SK-N-SH treated with all-trans-retinoic acid at 6 μM for 48 hours (cell line): Measurements from ENCODE around the gene CNDP1.
"Not testable (repeated sequence)": the region's sequence is repeated elsewhere in the genome, so short reads cannot be mapped to it uniquely, and the experiment has no call there.

ENCODE experiments used
- ATAC-seq: fragments of 200-7000 bp; cut with Tn5 transposase; 3 replicates; pipeline ENCODE4 v1.9.1; 2020; ENCODE audit warnings: mild to moderate bottlenecking, moderate library complexity
- ARNTL ChIP-seq: fragments of 450-650 bp; formaldehyde crosslinking; IDR thresholded peaks from 2 replicates; pipeline ENCODE4 v1.5.0; 2020; ENCODE audit warnings: low read depth, mild to moderate bottlenecking, moderate library complexity, borderline replicate concordance
- CSDC2 ChIP-seq: fragments of 250-450 bp; sonication (Bioruptor Pico); IDR thresholded peaks from 2 replicates; pipeline ENCODE4 v1.5.0; 2020; ENCODE audit warnings: mild to moderate bottlenecking, moderate library complexity
- ESRRG ChIP-seq: fragments of 250-450 bp; sonication (Bioruptor Pico); IDR thresholded peaks from 2 replicates; pipeline ENCODE4 v1.6.1; 2021; ENCODE audit warnings: mild to moderate bottlenecking
- GLIS3 ChIP-seq: fragments of 250-450 bp; sonication (Bioruptor Pico); IDR thresholded peaks from 2 replicates; pipeline ENCODE4 v1.5.0; 2020; ENCODE audit warnings: mild to moderate bottlenecking, moderate library complexity
- ISL1 ChIP-seq: fragments of 250-450 bp; sonication (Bioruptor Pico); IDR thresholded peaks from 2 replicates; pipeline ENCODE4 v2.1.2; 2022; ENCODE audit warnings: mild to moderate bottlenecking, moderate library complexity
- OSR1 ChIP-seq: fragments of 250-450 bp; sonication (Bioruptor Pico); IDR thresholded peaks from 2 replicates; pipeline ENCODE4 v1.8.0; 2022; ENCODE audit warnings: moderate library complexity, mild to moderate bottlenecking, inconsistent platforms
- PPARA ChIP-seq: fragments of 250-450 bp; sonication (Bioruptor Pico); IDR thresholded peaks from 2 replicates; pipeline ENCODE4 v1.5.0; 2020; ENCODE audit warnings: mild to moderate bottlenecking, borderline replicate concordance
- RARB ChIP-seq: fragments of 250-450 bp; sonication (Bioruptor Pico); IDR thresholded peaks from 2 replicates; pipeline ENCODE4 v1.8.0; 2021; ENCODE audit warnings: mild to moderate bottlenecking, moderate library complexity
- TCF4 ChIP-seq: fragments of 250-450 bp; sonication (Bioruptor Pico); IDR thresholded peaks from 2 replicates; pipeline ENCODE4 v1.8.0; 2021; ENCODE audit warnings: mild to moderate bottlenecking, moderate library complexity, borderline replicate concordance
- TOX ChIP-seq: fragments of 250-450 bp; sonication (Bioruptor Pico); IDR thresholded peaks from 2 replicates; pipeline ENCODE4 v1.8.0; 2021; ENCODE audit warnings: mild to moderate bottlenecking, moderate library complexity, borderline replicate concordance
- ZC3H10 ChIP-seq: fragments of 250-450 bp; sonication (Bioruptor Pico); IDR thresholded peaks from 2 replicates; pipeline ENCODE4 v1.5.1; 2021; ENCODE audit warnings: mild to moderate bottlenecking, moderate library complexity
- ZFP3 ChIP-seq: fragments of 250-450 bp; sonication (Bioruptor Pico); IDR thresholded peaks from 2 replicates; pipeline ENCODE4 v1.5.0; 2020; ENCODE audit warnings: mild to moderate bottlenecking, moderate library complexity
- ZNF565 ChIP-seq: fragments of 450-650 bp; formaldehyde crosslinking; conservative IDR thresholded peaks from 2 replicates; pipeline ENCODE4 v1.5.0; 2020; ENCODE audit warnings: low read depth, mild to moderate bottlenecking, moderate library complexity
- ZNF70 ChIP-seq: fragments of 450-650 bp; formaldehyde crosslinking; IDR thresholded peaks from 2 replicates; pipeline ENCODE4 v1.5.0; 2020; ENCODE audit warnings: mild to moderate bottlenecking, moderate library complexity
- TF ChIP-seq, protein P1 (sequence below): fragments of 250-450 bp; sonication (Bioruptor Pico); IDR thresholded peaks from 2 replicates; pipeline ENCODE4 v1.5.1; 2020; ENCODE audit warnings: low read depth, mild to moderate bottlenecking, moderate library complexity
- TF ChIP-seq, protein P2 (sequence below): fragments of 250-450 bp; sonication (Bioruptor Pico); IDR thresholded peaks from 2 replicates; pipeline ENCODE4 v1.8.0; 2020; ENCODE audit warnings: mild to moderate bottlenecking, moderate library complexity, borderline replicate concordance
- TF ChIP-seq, protein P3 (sequence below): fragments of 250-450 bp; sonication (Bioruptor Pico); IDR thresholded peaks from 2 replicates; pipeline ENCODE4 v1.5.0; 2020; ENCODE audit warnings: mild to moderate bottlenecking, moderate library complexity
- TF ChIP-seq, protein P4 (sequence below): fragments of 250-450 bp; sonication (Bioruptor Pico); IDR thresholded peaks from 2 replicates; pipeline ENCODE4 v1.5.1; 2021; ENCODE audit warnings: mild to moderate bottlenecking, moderate library complexity
- TF ChIP-seq, protein P5 (sequence below): fragments of 250-450 bp; sonication (Bioruptor Pico); IDR thresholded peaks from 2 replicates; pipeline ENCODE4 v1.8.0; 2021; ENCODE audit warnings: low read depth, mild to moderate bottlenecking, moderate library complexity, borderline replicate concordance

Gene CNDP1

DNA sequence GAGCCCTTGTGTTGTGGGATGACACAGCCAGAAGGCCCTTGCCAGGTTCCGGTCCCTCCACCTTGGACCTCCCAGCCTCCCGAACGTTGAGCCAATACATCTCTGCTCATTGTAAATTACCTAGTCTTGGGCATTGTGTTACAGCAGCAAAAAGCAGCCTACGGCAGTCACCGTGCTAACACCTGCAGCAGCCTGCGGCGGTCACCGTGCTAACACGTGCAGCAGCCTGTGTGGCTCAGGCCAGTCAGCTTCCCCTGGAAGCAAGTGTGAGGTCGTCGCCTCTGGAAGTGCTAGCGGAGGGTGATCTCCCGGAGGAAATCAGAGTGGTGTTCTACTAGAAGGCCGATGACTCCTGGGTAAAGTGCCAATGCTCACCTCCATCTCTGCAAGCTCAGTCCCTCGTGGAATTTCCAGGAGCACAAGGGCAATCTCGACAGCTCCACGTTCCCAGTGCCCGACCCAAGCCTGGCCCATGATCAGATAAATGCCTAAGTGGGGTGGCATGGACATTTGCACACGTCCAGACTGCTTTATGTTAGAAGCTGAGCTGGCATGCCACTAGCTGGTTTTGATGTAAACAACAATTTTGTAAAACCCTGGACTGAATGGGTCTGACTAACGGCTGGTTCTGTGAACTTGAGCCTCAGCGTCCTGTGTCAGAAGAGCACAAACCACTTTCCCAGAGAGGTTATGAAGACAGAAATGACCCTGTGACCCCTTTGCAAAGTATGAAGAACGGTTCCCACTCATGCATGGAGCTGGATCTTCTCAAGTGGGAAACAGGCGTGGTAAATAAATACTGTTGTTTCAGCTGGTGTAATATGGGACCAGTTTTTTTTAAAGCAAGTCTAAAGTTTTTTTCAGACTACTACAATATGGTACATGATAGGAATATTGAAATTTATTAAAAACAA lies 11.4 kb upstream of the CNDP1 start:
- TF ChIP-seq, protein P1, sequence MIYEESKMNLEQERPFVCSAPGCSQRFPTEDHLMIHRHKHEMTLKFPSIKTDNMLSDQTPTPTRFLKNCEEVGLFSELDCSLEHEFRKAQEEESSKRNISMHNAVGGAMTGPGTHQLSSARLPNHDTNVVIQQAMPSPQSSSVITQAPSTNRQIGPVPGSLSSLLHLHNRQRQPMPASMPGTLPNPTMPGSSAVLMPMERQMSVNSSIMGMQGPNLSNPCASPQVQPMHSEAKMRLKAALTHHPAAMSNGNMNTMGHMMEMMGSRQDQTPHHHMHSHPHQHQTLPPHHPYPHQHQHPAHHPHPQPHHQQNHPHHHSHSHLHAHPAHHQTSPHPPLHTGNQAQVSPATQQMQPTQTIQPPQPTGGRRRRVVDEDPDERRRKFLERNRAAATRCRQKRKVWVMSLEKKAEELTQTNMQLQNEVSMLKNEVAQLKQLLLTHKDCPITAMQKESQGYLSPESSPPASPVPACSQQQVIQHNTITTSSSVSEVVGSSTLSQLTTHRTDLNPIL (CRISPR knock-in tag): no peak
- no peak for TF ChIP-seq PPARA (CRISPR knock-in tag)
- TF ChIP-seq ZC3H10 (CRISPR knock-in tag): no peak
- no peak for TF ChIP-seq ZNF565 (CRISPR knock-in tag)
- TF ChIP-seq TOX: no peak

DNA sequence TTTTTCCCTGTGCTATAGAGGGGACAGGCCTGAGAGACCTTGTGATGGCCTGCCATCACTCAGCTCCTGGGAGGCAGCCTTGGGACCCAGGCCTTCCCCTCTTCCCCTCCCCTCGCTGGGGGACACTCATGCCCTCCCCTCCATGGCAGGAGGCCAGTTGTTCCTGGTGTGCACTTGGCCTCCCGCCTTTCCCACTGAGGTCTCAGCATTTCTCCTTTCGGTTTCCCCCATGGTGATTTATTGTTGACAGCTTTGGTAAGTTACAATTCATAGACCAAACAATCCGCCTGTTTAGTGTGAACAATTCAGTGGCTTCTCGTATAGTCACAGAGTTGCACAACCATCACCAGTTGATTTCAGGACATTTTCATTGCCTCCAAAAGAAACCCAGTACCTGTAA lies 10.2 kb upstream of the CNDP1 start:
- ATAC-seq: no peak
- no peak for TF ChIP-seq ISL1
- no peak for TF ChIP-seq GLIS3 (CRISPR knock-in tag)

More for the DNA sequence above, 11.4 kb upstream of the CNDP1 start:
- ATAC-seq: no peak; the same call in 2 of the 3 replicates

DNA sequence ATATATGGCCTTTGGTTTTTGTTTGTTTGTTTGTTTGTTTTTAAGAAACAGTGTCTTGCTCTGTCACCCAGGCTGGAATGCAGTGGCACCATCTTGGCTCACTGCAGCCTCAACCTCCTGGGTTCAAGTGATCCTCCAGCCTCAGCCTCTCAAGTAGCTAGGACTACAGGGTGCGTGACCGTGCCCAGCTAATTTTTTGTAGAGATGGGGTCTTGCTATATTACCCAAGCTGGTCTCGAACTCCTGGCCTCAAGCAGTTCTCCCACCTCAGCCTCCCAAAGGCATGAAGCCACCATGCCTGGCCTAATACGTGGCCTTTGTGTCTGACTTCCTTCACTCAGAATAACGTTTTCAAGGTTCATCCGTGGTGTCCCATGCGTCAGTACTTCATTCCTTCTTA lies 9.4 kb upstream of the CNDP1 start:
- not testable (repeated sequence) for ATAC-seq

DNA sequence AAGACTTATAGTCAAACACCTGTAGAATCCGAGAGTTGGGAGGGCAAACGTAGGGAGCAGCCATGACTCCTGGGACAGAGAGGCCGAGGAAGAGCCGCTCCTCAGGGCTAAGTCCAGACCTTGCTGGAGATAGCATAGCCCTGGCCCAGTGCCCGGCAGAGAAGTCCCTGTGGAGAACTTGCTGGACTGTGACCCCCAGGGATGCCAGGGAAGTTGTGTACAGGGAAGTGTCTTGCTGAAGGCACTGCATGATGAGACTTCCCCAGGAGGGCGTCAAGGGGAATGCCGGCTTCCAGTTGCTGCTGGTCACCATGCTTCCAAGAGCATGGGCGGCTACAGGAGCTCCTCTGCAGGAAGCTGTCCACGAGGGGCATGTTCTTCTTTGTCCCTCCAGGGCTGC lies 8.6 kb upstream of the CNDP1 start:
- TF ChIP-seq ZNF70 (CRISPR knock-in tag) (no peak), TCF4 (CRISPR knock-in tag) (no peak), OSR1 (no peak), ZFP3 (CRISPR knock-in tag) (no peak), RARB (no peak), CSDC2 (CRISPR knock-in tag) (no peak), ZC3H10 (CRISPR knock-in tag) (no peak), ARNTL (no peak), TOX (no peak), ISL1 (no peak)
- TF ChIP-seq, protein P2, sequence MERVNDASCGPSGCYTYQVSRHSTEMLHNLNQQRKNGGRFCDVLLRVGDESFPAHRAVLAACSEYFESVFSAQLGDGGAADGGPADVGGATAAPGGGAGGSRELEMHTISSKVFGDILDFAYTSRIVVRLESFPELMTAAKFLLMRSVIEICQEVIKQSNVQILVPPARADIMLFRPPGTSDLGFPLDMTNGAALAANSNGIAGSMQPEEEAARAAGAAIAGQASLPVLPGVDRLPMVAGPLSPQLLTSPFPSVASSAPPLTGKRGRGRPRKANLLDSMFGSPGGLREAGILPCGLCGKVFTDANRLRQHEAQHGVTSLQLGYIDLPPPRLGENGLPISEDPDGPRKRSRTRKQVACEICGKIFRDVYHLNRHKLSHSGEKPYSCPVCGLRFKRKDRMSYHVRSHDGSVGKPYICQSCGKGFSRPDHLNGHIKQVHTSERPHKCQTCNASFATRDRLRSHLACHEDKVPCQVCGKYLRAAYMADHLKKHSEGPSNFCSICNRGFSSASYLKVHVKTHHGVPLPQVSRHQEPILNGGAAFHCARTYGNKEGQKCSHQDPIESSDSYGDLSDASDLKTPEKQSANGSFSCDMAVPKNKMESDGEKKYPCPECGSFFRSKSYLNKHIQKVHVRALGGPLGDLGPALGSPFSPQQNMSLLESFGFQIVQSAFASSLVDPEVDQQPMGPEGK: no peak
- TF ChIP-seq, protein P1 (CRISPR knock-in tag): no peak
- TF ChIP-seq, protein P3, sequence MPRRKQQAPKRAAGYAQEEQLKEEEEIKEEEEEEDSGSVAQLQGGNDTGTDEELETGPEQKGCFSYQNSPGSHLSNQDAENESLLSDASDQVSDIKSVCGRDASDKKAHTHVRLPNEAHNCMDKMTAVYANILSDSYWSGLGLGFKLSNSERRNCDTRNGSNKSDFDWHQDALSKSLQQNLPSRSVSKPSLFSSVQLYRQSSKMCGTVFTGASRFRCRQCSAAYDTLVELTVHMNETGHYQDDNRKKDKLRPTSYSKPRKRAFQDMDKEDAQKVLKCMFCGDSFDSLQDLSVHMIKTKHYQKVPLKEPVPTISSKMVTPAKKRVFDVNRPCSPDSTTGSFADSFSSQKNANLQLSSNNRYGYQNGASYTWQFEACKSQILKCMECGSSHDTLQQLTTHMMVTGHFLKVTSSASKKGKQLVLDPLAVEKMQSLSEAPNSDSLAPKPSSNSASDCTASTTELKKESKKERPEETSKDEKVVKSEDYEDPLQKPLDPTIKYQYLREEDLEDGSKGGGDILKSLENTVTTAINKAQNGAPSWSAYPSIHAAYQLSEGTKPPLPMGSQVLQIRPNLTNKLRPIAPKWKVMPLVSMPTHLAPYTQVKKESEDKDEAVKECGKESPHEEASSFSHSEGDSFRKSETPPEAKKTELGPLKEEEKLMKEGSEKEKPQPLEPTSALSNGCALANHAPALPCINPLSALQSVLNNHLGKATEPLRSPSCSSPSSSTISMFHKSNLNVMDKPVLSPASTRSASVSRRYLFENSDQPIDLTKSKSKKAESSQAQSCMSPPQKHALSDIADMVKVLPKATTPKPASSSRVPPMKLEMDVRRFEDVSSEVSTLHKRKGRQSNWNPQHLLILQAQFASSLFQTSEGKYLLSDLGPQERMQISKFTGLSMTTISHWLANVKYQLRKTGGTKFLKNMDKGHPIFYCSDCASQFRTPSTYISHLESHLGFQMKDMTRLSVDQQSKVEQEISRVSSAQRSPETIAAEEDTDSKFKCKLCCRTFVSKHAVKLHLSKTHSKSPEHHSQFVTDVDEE (CRISPR knock-in tag): no peak
- TF ChIP-seq, protein P4, sequence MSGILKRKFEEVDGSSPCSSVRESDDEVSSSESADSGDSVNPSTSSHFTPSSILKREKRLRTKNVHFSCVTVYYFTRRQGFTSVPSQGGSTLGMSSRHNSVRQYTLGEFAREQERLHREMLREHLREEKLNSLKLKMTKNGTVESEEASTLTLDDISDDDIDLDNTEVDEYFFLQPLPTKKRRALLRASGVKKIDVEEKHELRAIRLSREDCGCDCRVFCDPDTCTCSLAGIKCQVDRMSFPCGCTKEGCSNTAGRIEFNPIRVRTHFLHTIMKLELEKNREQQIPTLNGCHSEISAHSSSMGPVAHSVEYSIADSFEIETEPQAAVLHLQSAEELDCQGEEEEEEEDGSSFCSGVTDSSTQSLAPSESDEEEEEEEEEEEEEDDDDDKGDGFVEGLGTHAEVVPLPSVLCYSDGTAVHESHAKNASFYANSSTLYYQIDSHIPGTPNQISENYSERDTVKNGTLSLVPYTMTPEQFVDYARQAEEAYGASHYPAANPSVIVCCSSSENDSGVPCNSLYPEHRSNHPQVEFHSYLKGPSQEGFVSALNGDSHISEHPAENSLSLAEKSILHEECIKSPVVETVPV: no peak
- no peak for ATAC-seq

DNA sequence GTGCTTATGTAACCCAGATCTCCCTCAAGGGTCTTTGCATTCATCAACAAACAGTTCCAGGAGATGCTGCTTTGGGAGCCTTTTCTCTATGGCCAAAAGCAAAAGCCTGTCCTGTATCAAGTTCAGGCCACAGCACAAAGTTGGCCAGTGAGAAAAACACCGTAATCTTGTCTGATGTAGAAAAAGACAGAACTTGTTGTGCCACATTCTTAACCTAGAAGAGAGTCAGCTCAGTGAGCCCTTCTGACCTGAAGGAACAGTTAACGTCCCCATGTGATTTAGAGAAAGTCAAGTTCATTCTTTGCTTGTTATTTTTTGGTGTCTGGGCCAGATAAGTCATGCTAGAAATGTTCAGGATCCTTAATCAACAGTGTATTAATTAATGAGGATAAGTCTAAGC lies 7.8 kb upstream of the CNDP1 start:
- no peak for ATAC-seq
- TF ChIP-seq ZNF70 (CRISPR knock-in tag) (no peak), PPARA (CRISPR knock-in tag) (no peak), GLIS3 (CRISPR knock-in tag) (no peak), ZFP3 (CRISPR knock-in tag) (no peak), OSR1 (no peak), RARB (no peak), ESRRG (CRISPR knock-in tag) (no peak), ISL1 (no peak)
- TF ChIP-seq, protein P2: no peak
- TF ChIP-seq, protein P1 (CRISPR knock-in tag): no peak
- TF ChIP-seq, protein P5, sequence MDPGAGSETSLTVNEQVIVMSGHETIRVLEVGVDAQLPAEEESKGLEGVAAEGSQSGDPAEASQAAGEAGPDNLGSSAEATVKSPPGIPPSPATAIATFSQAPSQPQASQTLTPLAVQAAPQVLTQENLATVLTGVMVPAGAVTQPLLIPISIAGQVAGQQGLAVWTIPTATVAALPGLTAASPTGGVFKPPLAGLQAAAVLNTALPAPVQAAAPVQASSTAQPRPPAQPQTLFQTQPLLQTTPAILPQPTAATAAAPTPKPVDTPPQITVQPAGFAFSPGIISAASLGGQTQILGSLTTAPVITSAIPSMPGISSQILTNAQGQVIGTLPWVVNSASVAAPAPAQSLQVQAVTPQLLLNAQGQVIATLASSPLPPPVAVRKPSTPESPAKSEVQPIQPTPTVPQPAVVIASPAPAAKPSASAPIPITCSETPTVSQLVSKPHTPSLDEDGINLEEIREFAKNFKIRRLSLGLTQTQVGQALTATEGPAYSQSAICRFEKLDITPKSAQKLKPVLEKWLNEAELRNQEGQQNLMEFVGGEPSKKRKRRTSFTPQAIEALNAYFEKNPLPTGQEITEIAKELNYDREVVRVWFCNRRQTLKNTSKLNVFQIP (CRISPR knock-in tag): no peak
